ENCODE data around the gene NTMT1. TPM values are rescaled to one million over a fixed set of nuclear protein-coding genes. Genes with fewer than 3 reads are reported as not detected.

Gene NTMT1
- total and polyA plus RNA-seq, 9 of the 15 experiments (the other 6 are each of a cell fraction or from before 2014, with no cell fraction given) = 42.1 to 116 (median 74.7) TPM

- in situ Hi-C loops (cut with MboI) (no loop called here), intact Hi-C loops (cut with micrococcal nuclease) (no loop called here)
- ChIA-PET POLR2A (interaction anchor here (0.6 to 2.1 kb wide), 4 partner anchors 10 to 557 kb away, joined by 3 to 15 read pairs (median 4); no protein-coding TSS in a partner anchor), CTCF (ENCODE audit: low intra/inter-chr PET ratio) (no interaction called here)
- Histone ChIP-seq H3K4me2 (ENCODE audit: insufficient read depth, low read length) (no peak overlapping the region), H3K79me2 (ENCODE audit: control insufficient read depth, insufficient read depth, low read length) (peaks cover 71% of the 10 kb centered on the region), H4K20me1 (replicated peaks; ENCODE audit: control insufficient read depth, insufficient read depth, low read length) (peaks cover 59% of the 10 kb centered on the region), H2AFZ (ENCODE audit: low read depth, low read length) (no peak overlapping the region), H3K9ac (ENCODE audit: insufficient read depth in 1 of 2, low read depth in 2 of 2, low read length in 2 of 2) (peak overlapping the region in 1 of 2 experiments; percentile 75; a peak in 1 of 4 replicates), H3K4me3 (no peak overlapping the region), H3K36me3 (ENCODE audit: control insufficient read depth, insufficient read depth, low read length) (peaks cover 70% of the 10 kb centered on the region), H3K27ac (ENCODE audit: extremely low read depth, low read depth, low read length) (no peak overlapping the region), H3K4me1 (replicated peaks in 1 of 2; ENCODE audit: control insufficient read depth in 2 of 2, insufficient read depth in 2 of 2, low read length in 2 of 2) (peaks cover 30 to 53% of the 10 kb centered on the region in 2 experiments), H3K27me3 (ENCODE audit: control insufficient read depth in 2 of 2, insufficient read depth in 2 of 2, low read length in 2 of 2) (no peaks in the 10 kb centered on the region), H3K9me1 (ENCODE audit: control insufficient read depth, insufficient read depth, low read length) (no peaks in the 10 kb centered on the region), H3K9me3 (replicated peaks; ENCODE audit: control insufficient read depth, insufficient read depth, low read depth, low read length) (no peaks in the 10 kb centered on the region)
- DNase-seq (ENCODE audit: extremely low read depth in 1 of 4, low spot score in 3 of 4) = no peak
- WGBS (ENCODE audit: insufficient coverage, low coverage, missing lambda C conversion rate) = 87% methylated on average over 8 of the region's 8 CpGs
- TF ChIP-seq RBFOX2 (IDR thresholded peaks at IDR 0.05; ENCODE audit: low read depth, low read length) = 0 out of 2 replicates have a peak, but pooled peaks have one; percentile 11
- no peak for TF ChIP-seq RHOXF2B (CRISPR knock-in tag; conservative IDR thresholded peaks at IDR 0.05)
- no peak for FAIRE-seq
- no peak for ATAC-seq
- BruUV-seq (replicated peaks) = no TSS peak
Measured at GRCh38 chr9:129629251-129629820, 3.4 kb downstream of the NTMT1 start.

GRCh38 chr9:129630967-129631673 is 5.2 kb downstream of the NTMT1 start:
- Histone ChIP-seq H3K27me3 (ENCODE audit: control insufficient read depth in 2 of 2, insufficient read depth in 2 of 2, low read length in 2 of 2) (no peaks in the 10 kb centered on the region), H3K79me2 (ENCODE audit: control insufficient read depth, insufficient read depth, low read length) (peaks cover 72% of the 10 kb centered on the region), H3K9ac (ENCODE audit: insufficient read depth in 1 of 2, low read depth in 2 of 2, low read length in 2 of 2) (peak overlapping the region in 1 of 2 experiments; percentile 81; a peak in 2 of 4 replicates), H3K9me1 (ENCODE audit: control insufficient read depth, insufficient read depth, low read length) (no peaks in the 10 kb centered on the region), H3K27ac (ENCODE audit: extremely low read depth, low read depth, low read length) (no peak overlapping the region), H2AFZ (ENCODE audit: low read depth, low read length) (no peak overlapping the region), H4K20me1 (replicated peaks; ENCODE audit: control insufficient read depth, insufficient read depth, low read length) (peaks cover 67% of the 10 kb centered on the region), H3K36me3 (ENCODE audit: control insufficient read depth, insufficient read depth, low read length) (peaks cover 86% of the 10 kb centered on the region), H3K4me2 (ENCODE audit: insufficient read depth, low read length) (no peak overlapping the region), H3K4me1 (replicated peaks in 1 of 2; ENCODE audit: control insufficient read depth in 2 of 2, insufficient read depth in 2 of 2, low read length in 2 of 2) (peaks cover 24 to 47% of the 10 kb centered on the region in 2 experiments; a peak in 4 of 5 replicates), H3K9me3 (replicated peaks; ENCODE audit: control insufficient read depth, insufficient read depth, low read depth, low read length) (no peaks in the 10 kb centered on the region), H3K4me3 (no peak overlapping the region)
- TF ChIP-seq RBFOX2 (IDR thresholded peaks at IDR 0.05; ENCODE audit: low read depth, low read length) = peak; percentile 20; the same call in 1 of the 2 replicates
- no peak for TF ChIP-seq ZFP30 (CRISPR knock-in tag; IDR thresholded peaks at IDR 0.05; ENCODE audit: borderline replicate concordance)
- CTCF ChIA-PET (ENCODE audit: low intra/inter-chr PET ratio) = no interaction called here
- intact Hi-C loops (cut with micrococcal nuclease) (no loop called here), in situ Hi-C loops (cut with MboI) (no loop called here)
- no peak for FAIRE-seq
- no peak for DNase-seq (ENCODE audit: extremely low read depth in 1 of 4, low spot score in 3 of 4)
- BruUV-seq (replicated peaks) = no TSS peak
- no peak for ATAC-seq
- POLR2A ChIA-PET = interaction anchor here (0.5 to 2.1 kb wide), 3 partner anchors 9 to 1543 kb away, joined by 3 to 15 read pairs (median 3); no protein-coding TSS in a partner anchor
- 88% methylated on average over 18 of the region's 21 CpGs for WGBS (ENCODE audit: insufficient coverage, low coverage, missing lambda C conversion rate)

Data from K562 (cell line).